HG03097 (cell line): ENCODE measurements around the gene ZNF285.
"Not testable (repeated sequence)": the region's sequence is repeated elsewhere in the genome, so short reads cannot be mapped to it uniquely, and the experiment has no call there.

Experiments used
- ATAC-seq: cut with Tn5 transposase; IDR thresholded peaks from one replicate; pipeline ENCODE4 v1.9.1; 2021; ENCODE audit not compliant: unreplicated experiment, low FRiP score

Gene ZNF285

GRCh38 chr19:44401139-44402115 lies at the start of gene ZNF285:
TSS of gene ZNF285 (minus strand) at chr19:44401608. CDS start at chr19:44397213, 4,395 bp downstream.
- ATAC-seq: peak; percentile 84

GRCh38 chr19:44447916-44448674 lies 46.7 kb upstream of the ZNF285 start, which contains the start of gene ZNF229:
TSS of gene ZNF229 (minus strand) at chr19:44448472. CDS start at chr19:44442847, 5,625 bp downstream.
- ATAC-seq: no peak

DNA sequence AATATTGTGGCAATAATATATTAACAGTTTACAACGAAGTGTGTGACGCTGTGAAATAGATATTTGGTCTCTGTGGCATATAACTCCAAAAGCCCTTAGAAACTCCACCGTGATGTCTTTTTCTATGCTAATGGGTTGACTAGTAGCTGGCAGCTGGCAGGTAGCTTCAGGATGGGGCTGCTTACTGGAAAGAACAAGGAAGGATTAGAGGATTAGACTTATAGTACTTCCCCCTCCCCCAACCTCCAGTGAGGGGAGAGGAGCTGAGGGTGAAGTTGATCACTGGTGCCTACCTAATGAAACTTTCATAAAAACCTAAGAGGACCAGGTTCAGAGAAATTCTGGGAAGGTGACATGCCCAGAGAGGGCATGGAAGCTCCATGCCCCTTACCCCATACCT lies 37.0 kb upstream of the ZNF285 start:
- ATAC-seq: no peak

DNA sequence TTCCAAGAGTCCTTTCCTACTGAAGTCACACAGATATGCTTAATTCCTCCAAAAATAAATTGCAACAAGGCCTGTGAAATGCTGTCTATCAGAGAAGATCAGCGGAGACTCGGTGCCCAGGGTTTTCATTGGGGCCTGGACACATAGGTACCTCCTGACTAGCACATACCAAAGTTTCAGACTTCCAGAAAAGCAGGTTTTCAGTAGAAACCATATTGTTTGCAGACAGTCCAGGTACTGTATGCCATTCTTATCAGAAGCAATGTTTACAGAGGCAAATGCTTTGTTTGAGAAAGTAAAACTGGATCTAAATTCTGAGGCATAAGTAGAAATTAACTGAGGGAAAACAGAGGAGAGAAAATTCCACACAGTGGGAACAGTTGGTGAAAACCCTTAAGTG lies 34.0 kb upstream of the ZNF285 start:
- ATAC-seq: no peak

DNA sequence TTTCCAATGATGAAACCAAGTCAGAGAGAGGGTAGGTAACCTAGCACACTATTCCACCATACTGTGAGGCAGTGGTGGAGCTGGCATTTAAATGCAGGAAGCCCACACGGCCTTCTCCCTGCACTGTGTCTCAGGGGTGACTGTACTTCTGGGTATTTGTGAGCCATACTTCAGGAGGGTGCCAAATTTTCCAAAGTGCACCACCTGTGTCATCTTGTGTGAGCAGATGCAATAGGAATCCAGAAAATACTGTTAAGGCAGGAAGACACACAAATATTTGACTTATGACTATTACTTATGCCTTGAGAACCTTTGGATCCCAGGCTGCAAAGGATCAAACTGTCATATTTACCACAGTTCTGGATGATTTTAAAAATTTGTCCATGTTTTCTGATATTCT lies 29.5 kb upstream of the ZNF285 start:
- no peak for ATAC-seq

- ATAC-seq: not testable (repeated sequence)
These were observed 14.1 kb upstream of the ZNF285 start for GRCh38 chr19:44415553-44415952.

GRCh38 chr19:44389268-44389667 lies 12.1 kb downstream of the ZNF285 start:
- ATAC-seq: not testable (repeated sequence)

DNA sequence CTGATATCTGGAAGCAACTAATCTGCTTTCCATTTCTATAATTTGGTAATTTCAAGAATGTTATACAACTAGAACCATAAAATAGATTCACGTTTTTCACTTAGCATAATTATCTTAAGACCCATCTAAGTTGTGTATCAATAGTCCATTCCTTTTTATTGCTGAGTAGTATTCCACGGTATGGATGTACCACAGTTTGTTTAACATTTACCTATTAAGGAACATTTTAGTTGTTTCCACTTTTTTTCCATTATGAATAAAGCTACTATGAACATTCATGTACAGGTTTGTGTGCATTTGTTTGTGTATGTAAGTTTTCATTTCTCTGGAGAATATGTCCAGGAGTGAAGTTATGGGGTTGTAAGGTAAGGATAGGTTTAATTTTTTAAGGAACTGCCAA lies 26.6 kb downstream of the ZNF285 start:
- no peak for ATAC-seq

DNA sequence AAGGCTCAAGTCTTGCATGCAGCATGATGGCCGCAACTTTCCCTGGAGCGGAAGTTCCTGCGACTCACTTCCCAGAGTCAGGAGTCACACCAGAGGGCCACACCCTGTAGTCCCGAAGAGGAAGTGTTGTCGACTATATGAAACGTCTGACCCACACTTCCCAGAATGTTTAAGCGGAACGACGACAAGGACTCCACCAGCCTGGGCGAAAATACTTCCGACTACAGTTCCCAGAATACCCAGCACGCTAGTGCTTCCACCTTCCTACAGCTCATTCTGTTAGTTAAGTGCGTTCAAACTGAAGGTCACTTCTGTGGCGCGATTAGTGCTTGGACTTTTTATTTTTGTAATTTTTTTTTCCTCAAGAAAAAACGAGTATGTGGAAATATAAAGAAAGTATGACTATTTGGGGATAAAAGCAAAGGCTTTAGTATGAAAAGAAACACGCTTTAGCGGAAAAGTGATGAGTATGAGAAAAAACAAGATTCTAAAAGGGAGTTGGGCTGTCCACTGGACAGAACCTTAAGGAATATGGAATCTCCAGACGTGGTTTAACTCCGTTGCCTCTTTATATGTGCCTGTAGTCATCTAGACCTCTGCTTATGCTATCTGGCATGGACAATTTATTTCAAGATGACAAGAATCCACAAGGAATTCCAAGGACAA lies 29.5 kb downstream of the ZNF285 start:
- ATAC-seq: no peak

DNA sequence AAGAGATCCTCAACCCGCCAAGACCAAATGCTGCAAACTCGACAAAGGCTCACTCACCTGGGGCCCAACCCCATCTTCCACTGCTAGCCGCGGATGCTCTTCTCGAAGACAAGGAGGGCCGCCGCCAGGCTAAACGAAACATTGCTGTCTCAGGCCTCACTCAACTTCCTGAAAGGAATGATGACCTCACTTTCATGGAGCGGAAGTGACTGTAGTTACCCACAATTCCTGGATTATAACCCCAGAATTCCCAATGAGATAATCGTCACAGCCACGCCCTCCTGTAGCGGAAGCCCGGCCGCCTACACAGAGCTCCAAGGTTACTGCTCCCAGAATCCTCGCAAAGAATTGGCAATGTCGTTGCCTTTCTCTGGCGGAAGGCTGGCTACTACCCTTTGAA lies 34.4 kb downstream of the ZNF285 start:
- no peak for ATAC-seq

- ATAC-seq: peak; percentile 56
These were observed 44.9 kb downstream of the ZNF285 start, which contains the start of gene ZNF112 for GRCh38 chr19:44356383-44357111. TSS of gene ZNF112 (minus strand) at chr19:44356680. CDS start at chr19:44340539, 16,141 bp downstream.

- no peak for ATAC-seq
These were observed 54.9 kb downstream of the ZNF285 start for GRCh38 chr19:44346556-44346955.

DNA sequence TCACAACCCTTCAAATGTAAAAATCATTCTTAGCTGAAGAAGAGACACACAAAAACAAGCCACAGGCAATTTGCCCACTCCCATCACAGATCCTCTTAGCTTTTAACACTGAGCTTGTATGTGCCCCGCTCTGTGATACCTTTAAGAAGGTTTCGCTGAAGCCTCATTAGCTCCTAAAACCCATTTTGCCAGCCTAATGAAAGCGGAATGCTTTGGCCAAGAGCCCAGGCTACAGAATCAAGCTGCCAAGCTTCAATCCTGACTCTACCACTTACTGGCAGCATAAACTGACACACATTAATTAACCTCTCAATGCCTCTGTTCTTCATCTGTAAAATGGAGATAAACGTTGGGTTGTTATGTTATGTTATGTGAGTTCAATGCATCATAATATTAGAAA lies 55.4 kb downstream of the ZNF285 start:
- ATAC-seq: no peak

GRCh38 chr19:44344255-44344654 lies 57.2 kb downstream of the ZNF285 start:
- ATAC-seq: no peak

DNA sequence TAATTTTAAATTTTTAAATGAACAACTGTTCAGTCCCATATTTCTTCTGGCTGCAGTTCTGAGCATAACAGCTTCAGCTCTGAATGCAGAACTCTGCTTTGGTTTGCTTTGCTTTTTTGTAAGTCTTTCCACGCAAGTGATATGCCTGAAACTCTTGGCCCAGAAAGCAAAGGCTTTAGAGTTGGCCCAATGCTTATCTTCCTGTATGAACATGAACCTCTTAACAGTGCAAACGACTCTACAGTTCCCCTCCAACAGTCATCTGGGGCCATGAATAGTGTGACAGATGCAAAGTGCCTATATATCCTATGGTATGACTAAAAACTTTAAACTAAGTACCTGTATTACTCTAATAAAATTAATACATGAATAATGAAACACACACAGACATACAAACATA lies 59.6 kb downstream of the ZNF285 start:
- ATAC-seq: no peak

DNA sequence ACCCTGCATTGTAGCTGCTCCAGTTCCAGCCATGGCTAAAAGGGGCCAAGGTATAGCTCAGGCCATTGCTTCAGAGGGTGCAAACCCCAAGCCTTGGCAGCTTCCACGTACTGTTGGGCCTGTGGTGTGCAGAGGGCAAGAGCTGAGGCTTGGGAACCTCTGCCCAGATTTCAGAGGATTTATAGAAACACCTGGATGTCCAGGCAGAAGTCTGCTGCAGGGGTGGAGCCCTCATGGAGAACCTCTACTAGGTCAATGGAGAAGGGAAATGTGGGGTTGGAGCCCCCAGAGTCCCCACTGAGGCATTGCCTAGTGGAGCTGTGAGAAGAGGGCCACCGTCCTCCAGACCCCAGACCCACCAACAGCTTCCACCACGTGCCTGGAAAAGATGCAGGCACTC lies 66.8 kb downstream of the ZNF285 start:
- not testable (repeated sequence) for ATAC-seq
